ENCODE data around the gene CHAC1. TPM values are rescaled to one million over a fixed set of nuclear protein-coding genes. Genes with fewer than 3 reads are reported as not detected.

The CHAC1 gene
- total and polyA plus RNA-seq, 2 of the 13 experiments (the other 11 are each of a cell fraction or from before 2014, with no cell fraction given), result 0.44 TPM; not detected in 1

DNA sequence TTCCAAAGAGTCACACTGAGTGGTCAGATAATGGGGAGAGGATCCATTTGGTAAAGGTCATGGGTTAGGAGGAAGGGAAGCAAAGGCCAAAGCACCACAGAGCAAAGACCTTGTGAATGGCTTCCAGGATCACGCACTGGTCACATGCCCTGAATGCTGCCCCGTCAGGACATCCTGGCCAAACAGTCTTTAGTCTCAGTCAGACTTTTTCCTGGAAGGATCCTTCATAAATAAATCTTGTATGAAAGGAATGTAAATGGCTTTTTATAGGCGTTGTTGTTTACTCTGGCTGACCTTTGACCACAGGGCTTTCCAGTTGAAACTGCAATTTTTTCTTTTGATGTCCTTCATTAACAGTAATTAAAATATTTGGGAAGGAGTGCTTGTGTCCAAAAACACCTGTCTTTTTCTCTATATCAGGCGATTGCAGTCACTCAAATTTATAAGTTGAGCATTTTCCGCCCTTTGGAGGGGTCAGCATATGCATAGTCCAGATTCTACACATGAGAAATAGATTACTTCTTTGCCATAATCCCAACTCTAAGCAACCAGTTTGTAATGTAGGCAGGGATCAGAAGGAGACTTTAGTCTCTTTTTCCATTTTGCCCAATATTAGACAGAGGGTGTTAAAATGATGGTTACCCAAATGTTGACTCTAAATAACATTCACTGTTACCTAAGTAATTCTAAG lies 48.4 kb downstream of the CHAC1 start:
- Histone ChIP-seq H2AFZ (ENCODE audit: low read length) (no peak overlapping the region), H3K9ac (ENCODE audit: insufficient read depth, low read depth, low read length) (no peak overlapping the region), H3K79me2 (ENCODE audit: insufficient read depth, low read length) (no peaks in the 10 kb centered on the region), H3K27me3 (ENCODE audit: control insufficient read depth in 1 of 2, insufficient read depth in 2 of 2, low read length in 2 of 2) (no peaks in the 10 kb centered on the region), H3K27ac (ENCODE audit: extremely low read length, insufficient read depth, low read length) (peak overlapping the region; percentile 16), H3K36me3 (replicated peaks in 1 of 2; ENCODE audit: control insufficient read depth in 1 of 2, insufficient read depth in 2 of 2, low read length in 2 of 2) (peaks cover 23 to 64% of the 10 kb centered on the region in 2 experiments), H3K4me1 (ENCODE audit: insufficient read depth, low read length) (peaks cover 12% of the 10 kb centered on the region), H3K9me3 (ENCODE audit: low read length) (no peaks in the 10 kb centered on the region), H3K4me3 (replicated peaks in 1 of 3; ENCODE audit: insufficient read depth in 1 of 3, low read depth in 2 of 3, low read length in 3 of 3) (no peak overlapping the region), H4K20me1 (ENCODE audit: insufficient read depth, low read length) (no peaks in the 10 kb centered on the region), H3K4me2 (ENCODE audit: low read depth, low read length) (no peak overlapping the region)
- ChIA-PET CTCF (ENCODE audit: low intra/inter-chr PET ratio, low total read pairs) (no interaction called here), POLR2A (no interaction called here)
- DNase-seq (ENCODE audit: low spot score) (no peak), ATAC-seq (no peak), FAIRE-seq (peak; percentile 37)
- in situ Hi-C loops (cut with HindIII; ENCODE audit: extremely low pct_ligation_motif_present, low pct_unique_long_range_greater_than_20kb) (no loop called here), intact Hi-C loops (cut with micrococcal nuclease; ENCODE audit: unreplicated experiment) (no loop called here)
- BruUV-seq (replicated peaks), result no TSS peak
- WGBS (ENCODE audit: low lambda C conversion rate), result 74% methylated on average over 5 of the region's 5 CpGs
- TF ChIP-seq, protein P1, sequence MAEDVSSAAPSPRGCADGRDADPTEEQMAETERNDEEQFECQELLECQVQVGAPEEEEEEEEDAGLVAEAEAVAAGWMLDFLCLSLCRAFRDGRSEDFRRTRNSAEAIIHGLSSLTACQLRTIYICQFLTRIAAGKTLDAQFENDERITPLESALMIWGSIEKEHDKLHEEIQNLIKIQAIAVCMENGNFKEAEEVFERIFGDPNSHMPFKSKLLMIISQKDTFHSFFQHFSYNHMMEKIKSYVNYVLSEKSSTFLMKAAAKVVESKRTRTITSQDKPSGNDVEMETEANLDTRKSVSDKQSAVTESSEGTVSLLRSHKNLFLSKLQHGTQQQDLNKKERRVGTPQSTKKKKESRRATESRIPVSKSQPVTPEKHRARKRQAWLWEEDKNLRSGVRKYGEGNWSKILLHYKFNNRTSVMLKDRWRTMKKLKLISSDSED (CRISPR knock-in tag; IDR thresholded peaks at IDR 0.05), result no peak
- TF ChIP-seq TEAD3 (CRISPR knock-in tag; optimal IDR thresholded peaks at IDR 0.05; ENCODE audit: borderline replicate concordance), result peak; percentile 13
- TF ChIP-seq, protein P2, sequence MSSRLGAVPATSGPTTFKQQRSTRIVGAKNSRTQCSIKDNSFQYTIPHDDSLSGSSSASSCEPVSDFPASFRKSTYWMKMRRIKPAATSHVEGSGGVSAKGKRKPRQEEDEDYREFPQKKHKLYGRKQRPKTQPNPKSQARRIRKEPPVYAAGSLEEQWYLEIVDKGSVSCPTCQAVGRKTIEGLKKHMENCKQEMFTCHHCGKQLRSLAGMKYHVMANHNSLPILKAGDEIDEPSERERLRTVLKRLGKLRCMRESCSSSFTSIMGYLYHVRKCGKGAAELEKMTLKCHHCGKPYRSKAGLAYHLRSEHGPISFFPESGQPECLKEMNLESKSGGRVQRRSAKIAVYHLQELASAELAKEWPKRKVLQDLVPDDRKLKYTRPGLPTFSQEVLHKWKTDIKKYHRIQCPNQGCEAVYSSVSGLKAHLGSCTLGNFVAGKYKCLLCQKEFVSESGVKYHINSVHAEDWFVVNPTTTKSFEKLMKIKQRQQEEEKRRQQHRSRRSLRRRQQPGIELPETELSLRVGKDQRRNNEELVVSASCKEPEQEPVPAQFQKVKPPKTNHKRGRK (CRISPR knock-in tag; IDR thresholded peaks at IDR 0.05), result no peak
- TF ChIP-seq KDM5B (CRISPR knock-in tag; IDR thresholded peaks at IDR 0.05; ENCODE audit: borderline replicate concordance), result no peak
- TF ChIP-seq SALL1 (CRISPR knock-in tag; IDR thresholded peaks at IDR 0.05), result 0 out of 2 replicates have a peak, but pooled peaks have one; percentile 14
- no peak for TF ChIP-seq ZNF354B (CRISPR knock-in tag; IDR thresholded peaks at IDR 0.05)
- TF ChIP-seq, protein P3, sequence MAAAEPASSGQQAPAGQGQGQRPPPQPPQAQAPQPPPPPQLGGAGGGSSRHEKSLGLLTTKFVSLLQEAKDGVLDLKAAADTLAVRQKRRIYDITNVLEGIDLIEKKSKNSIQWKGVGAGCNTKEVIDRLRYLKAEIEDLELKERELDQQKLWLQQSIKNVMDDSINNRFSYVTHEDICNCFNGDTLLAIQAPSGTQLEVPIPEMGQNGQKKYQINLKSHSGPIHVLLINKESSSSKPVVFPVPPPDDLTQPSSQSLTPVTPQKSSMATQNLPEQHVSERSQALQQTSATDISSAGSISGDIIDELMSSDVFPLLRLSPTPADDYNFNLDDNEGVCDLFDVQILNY (CRISPR knock-in tag; conservative IDR thresholded peaks at IDR 0.05), result no peak
- TF ChIP-seq, protein P4, sequence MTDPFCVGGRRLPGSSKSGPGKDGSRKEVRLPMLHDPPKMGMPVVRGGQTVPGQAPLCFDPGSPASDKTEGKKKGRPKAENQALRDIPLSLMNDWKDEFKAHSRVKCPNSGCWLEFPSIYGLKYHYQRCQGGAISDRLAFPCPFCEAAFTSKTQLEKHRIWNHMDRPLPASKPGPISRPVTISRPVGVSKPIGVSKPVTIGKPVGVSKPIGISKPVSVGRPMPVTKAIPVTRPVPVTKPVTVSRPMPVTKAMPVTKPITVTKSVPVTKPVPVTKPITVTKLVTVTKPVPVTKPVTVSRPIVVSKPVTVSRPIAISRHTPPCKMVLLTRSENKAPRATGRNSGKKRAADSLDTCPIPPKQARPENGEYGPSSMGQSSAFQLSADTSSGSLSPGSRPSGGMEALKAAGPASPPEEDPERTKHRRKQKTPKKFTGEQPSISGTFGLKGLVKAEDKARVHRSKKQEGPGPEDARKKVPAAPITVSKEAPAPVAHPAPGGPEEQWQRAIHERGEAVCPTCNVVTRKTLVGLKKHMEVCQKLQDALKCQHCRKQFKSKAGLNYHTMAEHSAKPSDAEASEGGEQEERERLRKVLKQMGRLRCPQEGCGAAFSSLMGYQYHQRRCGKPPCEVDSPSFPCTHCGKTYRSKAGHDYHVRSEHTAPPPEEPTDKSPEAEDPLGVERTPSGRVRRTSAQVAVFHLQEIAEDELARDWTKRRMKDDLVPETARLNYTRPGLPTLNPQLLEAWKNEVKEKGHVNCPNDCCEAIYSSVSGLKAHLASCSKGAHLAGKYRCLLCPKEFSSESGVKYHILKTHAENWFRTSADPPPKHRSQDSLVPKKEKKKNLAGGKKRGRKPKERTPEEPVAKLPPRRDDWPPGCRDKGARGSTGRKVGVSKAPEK (CRISPR knock-in tag; IDR thresholded peaks at IDR 0.05; ENCODE audit: borderline replicate concordance), result no peak
- no peak for TF ChIP-seq ETV5 (CRISPR knock-in tag; IDR thresholded peaks at IDR 0.05; ENCODE audit: borderline replicate concordance)
- no peak for TF ChIP-seq FOXO1 (CRISPR knock-in tag; IDR thresholded peaks at IDR 0.05)
- no peak for TF ChIP-seq ZNF292 (CRISPR knock-in tag; IDR thresholded peaks at IDR 0.05; ENCODE audit: borderline replicate concordance, low read depth)
- TF ChIP-seq, protein P5, sequence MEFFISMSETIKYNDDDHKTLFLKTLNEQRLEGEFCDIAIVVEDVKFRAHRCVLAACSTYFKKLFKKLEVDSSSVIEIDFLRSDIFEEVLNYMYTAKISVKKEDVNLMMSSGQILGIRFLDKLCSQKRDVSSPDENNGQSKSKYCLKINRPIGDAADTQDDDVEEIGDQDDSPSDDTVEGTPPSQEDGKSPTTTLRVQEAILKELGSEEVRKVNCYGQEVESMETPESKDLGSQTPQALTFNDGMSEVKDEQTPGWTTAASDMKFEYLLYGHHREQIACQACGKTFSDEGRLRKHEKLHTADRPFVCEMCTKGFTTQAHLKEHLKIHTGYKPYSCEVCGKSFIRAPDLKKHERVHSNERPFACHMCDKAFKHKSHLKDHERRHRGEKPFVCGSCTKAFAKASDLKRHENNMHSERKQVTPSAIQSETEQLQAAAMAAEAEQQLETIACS (CRISPR knock-in tag; IDR thresholded peaks at IDR 0.05), result no peak
- TF ChIP-seq ZSCAN20 (CRISPR knock-in tag; IDR thresholded peaks at IDR 0.05; ENCODE audit: borderline replicate concordance), result no peak
- TF ChIP-seq ZNF629 (CRISPR knock-in tag; conservative IDR thresholded peaks at IDR 0.05), result no peak
- TF ChIP-seq PAX8 (CRISPR knock-in tag; IDR thresholded peaks at IDR 0.05; ENCODE audit: borderline replicate concordance), result no peak
- TF ChIP-seq POLR2A (IDR thresholded peaks at IDR 0.05; ENCODE audit: insufficient read depth in 1 of 2, low read depth in 2 of 2, low read length in 2 of 2), result no peak
